ENCODE measurements around the gene IMMT.

- TF ChIP-seq CTCF (IDR thresholded peaks at IDR 0.05) (no peak), POLR2A (IDR thresholded peaks at IDR 0.05) (no peak)
These were observed 1.2 kb downstream of the IMMT start for GRCh38 chr2:86193901-86194567.

Data from tibial nerve (tissue), 3 donors.